A549 treated with Mapracorat at 1 μM for 4 hours (cell line): ENCODE results near the gene ALPK3. TPM values are rescaled to one million over a fixed set of nuclear protein-coding genes. Genes with fewer than 3 reads are reported as not detected.

Experiments used
- total RNA-seq: library from RNA; stranded (reverse); fragments of 200-300 nt; extraction: Qiagen RNA extraction; gene quantifications from 5 replicates; pipeline ENCODE4 v1.2.3, GENCODE V29; 2022

Gene ALPK3
- 0.08 to 0.14 TPM (median 0.12 TPM) in 5 replicates for total RNA-seq

GRCh38 chr15:84816694-84817465 lies at the start of gene ALPK3:
Gene ALPK3 (plus strand): TSS chr15:84817356. CDS start chr15:84817453, 97 bp downstream.

GRCh38 chr15:84883916-84884781 lies 67.0 kb downstream of the ALPK3 start, which contains the start of gene SLC28A1:
Gene SLC28A1 (plus strand): TSS chr15:84884662. CDS start chr15:84887761, 3,099 bp downstream.

Other genes with a start within 250 kb of the ALPK3 start
- gene ZSCAN2, start 216.3 kb upstream of the ALPK3 start, total RNA-seq: 13.0 to 14.5 TPM (median 13.6 TPM) in 5 replicates
- 34.8 to 43.3 TPM (median 36.4 TPM) in 5 replicates for gene WDR73, start 163.1 kb upstream of the ALPK3 start, total RNA-seq
- gene NMB, start 159.2 kb upstream of the ALPK3 start, total RNA-seq: 14.6 to 26.0 TPM (median 22.8 TPM) in 5 replicates
- gene SEC11A, start 101.2 kb upstream of the ALPK3 start, total RNA-seq: 323 to 440 TPM (median 326 TPM) in 5 replicates
- 16.0 to 21.5 TPM (median 21.0 TPM) in 5 replicates for gene ZNF592, start 68.8 kb upstream of the ALPK3 start, total RNA-seq
- gene SLC28A1, start 67.3 kb downstream of the ALPK3 start, total RNA-seq: 0.06 TPM in 2 of 5 replicates, not detected in the others
- gene PDE8A, start 164.5 kb downstream of the ALPK3 start, total RNA-seq: 23.4 to 27.2 TPM (median 27.1 TPM) in 5 replicates